ENCODE measurements around the gene MATN1.

Gene MATN1

GRCh38 chr1:30672661-30673060 is 50.7 kb downstream of the MATN1 start:
- no peak for TF ChIP-seq CTCF (IDR thresholded peaks at IDR 0.05)
- Histone ChIP-seq H3K9me3 (ENCODE audit: control insufficient read depth, low read length) (no peaks in the 10 kb centered on the region), H2AFZ (no peak overlapping the region), H3K4me3 (ENCODE audit: low read depth, low read length) (no peak overlapping the region), H3K27ac (no peak overlapping the region), H3K4me1 (no peaks in the 10 kb centered on the region), H3K27me3 (ENCODE audit: control insufficient read depth, insufficient read depth, low read length) (no peaks in the 10 kb centered on the region), H3K4me2 (ENCODE audit: low read length) (no peak overlapping the region), H3K79me2 (no peaks in the 10 kb centered on the region), H3K36me3 (ENCODE audit: control insufficient read depth, insufficient read depth, low read length) (no peaks in the 10 kb centered on the region), H3K9ac (no peak overlapping the region)

- Histone ChIP-seq H3K36me3 (ENCODE audit: control insufficient read depth, insufficient read depth, low read length) (no peaks in the 10 kb centered on the region), H3K79me2 (no peaks in the 10 kb centered on the region), H3K27ac (no peak overlapping the region), H3K9ac (no peak overlapping the region), H3K4me1 (no peaks in the 10 kb centered on the region), H3K9me3 (ENCODE audit: control insufficient read depth, low read length) (no peaks in the 10 kb centered on the region), H3K4me2 (ENCODE audit: low read length) (no peak overlapping the region), H2AFZ (no peak overlapping the region), H3K27me3 (ENCODE audit: control insufficient read depth, insufficient read depth, low read length) (no peaks in the 10 kb centered on the region), H3K4me3 (ENCODE audit: low read depth, low read length) (no peak overlapping the region)
- TF ChIP-seq CTCF (IDR thresholded peaks at IDR 0.05): no peak
These were observed 52.9 kb downstream of the MATN1 start for GRCh38 chr1:30670240-30671060.

- TF ChIP-seq CTCF (IDR thresholded peaks at IDR 0.05): no peak
- Histone ChIP-seq H3K27ac (no peak overlapping the region), H3K79me2 (no peaks in the 10 kb centered on the region), H3K9me3 (ENCODE audit: control insufficient read depth, low read length) (no peaks in the 10 kb centered on the region), H3K4me3 (ENCODE audit: low read depth, low read length) (no peak overlapping the region), H3K9ac (no peak overlapping the region), H2AFZ (no peak overlapping the region), H3K4me2 (ENCODE audit: low read length) (no peak overlapping the region), H3K36me3 (ENCODE audit: control insufficient read depth, insufficient read depth, low read length) (no peaks in the 10 kb centered on the region), H3K4me1 (no peaks in the 10 kb centered on the region), H3K27me3 (ENCODE audit: control insufficient read depth, insufficient read depth, low read length) (no peaks in the 10 kb centered on the region)
These were observed 54.6 kb downstream of the MATN1 start for GRCh38 chr1:30668546-30669327.

GRCh38 chr1:30668024-30668423 is 55.4 kb downstream of the MATN1 start:
- Histone ChIP-seq H3K36me3 (ENCODE audit: control insufficient read depth, insufficient read depth, low read length) (no peaks in the 10 kb centered on the region), H2AFZ (no peak overlapping the region), H3K4me3 (ENCODE audit: low read depth, low read length) (no peak overlapping the region), H3K4me2 (ENCODE audit: low read length) (no peak overlapping the region), H3K27me3 (ENCODE audit: control insufficient read depth, insufficient read depth, low read length) (no peaks in the 10 kb centered on the region), H3K4me1 (no peaks in the 10 kb centered on the region), H3K79me2 (no peaks in the 10 kb centered on the region), H3K27ac (no peak overlapping the region), H3K9ac (no peak overlapping the region), H3K9me3 (ENCODE audit: control insufficient read depth, low read length) (no peaks in the 10 kb centered on the region)
- TF ChIP-seq CTCF (IDR thresholded peaks at IDR 0.05): no peak

Data from parathyroid adenoma (tissue), 2 donors.